ENCODE data around the gene AHCTF1. TPM values are rescaled to one million over a fixed set of nuclear protein-coding genes. Genes with fewer than 3 reads are reported as not detected.

AHCTF1 gene
- total and polyA plus RNA-seq, 10 of the 15 experiments (the other 5 are each of a cell fraction or from before 2014, with no cell fraction given) = 3.4 to 45.5 (median 17.8) TPM

GRCh38 chr1:246971969-246972368 is 40.2 kb upstream of the AHCTF1 start:
- DNase-seq (ENCODE audit: low read depth, low spot score) = no peak
- ChIA-PET POLR2A (no interaction called here), SMC1A (ENCODE audit: uncharacterized antibody, unreplicated experiment) (interaction anchor here (0.6 to 2.9 kb wide), 5 partner anchors 17 to 514 kb away, joined by 3 to 19 read pairs (median 4); no protein-coding TSS in a partner anchor), RAD21 (ENCODE audit: unreplicated experiment) (interaction anchor here (1.2 to 3.4 kb wide), 3 partner anchors 11 to 474 kb away, joined by 3 to 27 read pairs (median 20); no protein-coding TSS in a partner anchor), CTCF (interaction anchor here (0.6 to 3.3 kb wide), 24 partner anchors 10 to 603 kb away, joined by 3 to 26 read pairs (median 4); partner anchors contain the start of genes AHCTF1 and SMYD3)
- FAIRE-seq = no peak
- 93% methylated on average over 7 of the region's 7 CpGs for WGBS (ENCODE audit: insufficient coverage, insufficient replicate concordance, low lambda C conversion rate, missing lambda C conversion rate)
- H3K9me3 ChIP-seq (replicated peaks; ENCODE audit: control insufficient read depth, insufficient read depth, low read length) = no peaks in the 10 kb centered on the region; the same call in 1 of the 3 replicates
- no peak overlapping the region for H3K4me3 ChIP-seq
- H3K4me1 ChIP-seq (ENCODE audit: control insufficient read depth, insufficient read depth, low read length) = no peaks in the 10 kb centered on the region
- no peak overlapping the region for H3K27ac ChIP-seq (ENCODE audit: control insufficient read depth, insufficient read depth)
- no peak overlapping the region for H2AFZ ChIP-seq (ENCODE audit: control insufficient read depth, low read depth, low read length)
- no peaks in the 10 kb centered on the region for H3K27me3 ChIP-seq (replicated peaks in 1 of 2; ENCODE audit: control insufficient read depth in 2 of 2, insufficient read depth in 2 of 2, low read length in 1 of 2)
- no peaks in the 10 kb centered on the region for H4K20me1 ChIP-seq (ENCODE audit: control insufficient read depth, insufficient read depth)
- BruUV-seq (replicated peaks) = no TSS peak
- H3K36me3 ChIP-seq (ENCODE audit: control insufficient read depth in 2 of 2, insufficient read depth in 2 of 2, low read length in 1 of 2) = no peaks in the 10 kb centered on the region
- no peaks in the 10 kb centered on the region for H3K79me2 ChIP-seq (ENCODE audit: control insufficient read depth, insufficient read depth, low read length)
- no peak for TF ChIP-seq SUZ12 (IDR thresholded peaks at IDR 0.05; ENCODE audit: unreplicated experiment)
- TF ChIP-seq, protein P1, sequence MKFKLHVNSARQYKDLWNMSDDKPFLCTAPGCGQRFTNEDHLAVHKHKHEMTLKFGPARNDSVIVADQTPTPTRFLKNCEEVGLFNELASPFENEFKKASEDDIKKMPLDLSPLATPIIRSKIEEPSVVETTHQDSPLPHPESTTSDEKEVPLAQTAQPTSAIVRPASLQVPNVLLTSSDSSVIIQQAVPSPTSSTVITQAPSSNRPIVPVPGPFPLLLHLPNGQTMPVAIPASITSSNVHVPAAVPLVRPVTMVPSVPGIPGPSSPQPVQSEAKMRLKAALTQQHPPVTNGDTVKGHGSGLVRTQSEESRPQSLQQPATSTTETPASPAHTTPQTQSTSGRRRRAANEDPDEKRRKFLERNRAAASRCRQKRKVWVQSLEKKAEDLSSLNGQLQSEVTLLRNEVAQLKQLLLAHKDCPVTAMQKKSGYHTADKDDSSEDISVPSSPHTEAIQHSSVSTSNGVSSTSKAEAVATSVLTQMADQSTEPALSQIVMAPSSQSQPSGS (IDR thresholded peaks at IDR 0.05; ENCODE audit: low read length) = no peak
- no peak for TF ChIP-seq HSF1 (IDR thresholded peaks at IDR 0.05; ENCODE audit: low read depth, low read length)
- TF ChIP-seq RBBP5 (conservative IDR thresholded peaks at IDR 0.05) = no peak
- TF ChIP-seq IKZF2 (IDR thresholded peaks at IDR 0.05) = no peak
- no peak for TF ChIP-seq RCOR1 (conservative IDR thresholded peaks at IDR 0.05; ENCODE audit: low read depth, low read length)
- TF ChIP-seq KDM1A (IDR thresholded peaks at IDR 0.05; ENCODE audit: borderline replicate concordance) = no peak
- TF ChIP-seq STAT1 (conservative IDR thresholded peaks at IDR 0.05) = no peak
- TF ChIP-seq, protein P2, sequence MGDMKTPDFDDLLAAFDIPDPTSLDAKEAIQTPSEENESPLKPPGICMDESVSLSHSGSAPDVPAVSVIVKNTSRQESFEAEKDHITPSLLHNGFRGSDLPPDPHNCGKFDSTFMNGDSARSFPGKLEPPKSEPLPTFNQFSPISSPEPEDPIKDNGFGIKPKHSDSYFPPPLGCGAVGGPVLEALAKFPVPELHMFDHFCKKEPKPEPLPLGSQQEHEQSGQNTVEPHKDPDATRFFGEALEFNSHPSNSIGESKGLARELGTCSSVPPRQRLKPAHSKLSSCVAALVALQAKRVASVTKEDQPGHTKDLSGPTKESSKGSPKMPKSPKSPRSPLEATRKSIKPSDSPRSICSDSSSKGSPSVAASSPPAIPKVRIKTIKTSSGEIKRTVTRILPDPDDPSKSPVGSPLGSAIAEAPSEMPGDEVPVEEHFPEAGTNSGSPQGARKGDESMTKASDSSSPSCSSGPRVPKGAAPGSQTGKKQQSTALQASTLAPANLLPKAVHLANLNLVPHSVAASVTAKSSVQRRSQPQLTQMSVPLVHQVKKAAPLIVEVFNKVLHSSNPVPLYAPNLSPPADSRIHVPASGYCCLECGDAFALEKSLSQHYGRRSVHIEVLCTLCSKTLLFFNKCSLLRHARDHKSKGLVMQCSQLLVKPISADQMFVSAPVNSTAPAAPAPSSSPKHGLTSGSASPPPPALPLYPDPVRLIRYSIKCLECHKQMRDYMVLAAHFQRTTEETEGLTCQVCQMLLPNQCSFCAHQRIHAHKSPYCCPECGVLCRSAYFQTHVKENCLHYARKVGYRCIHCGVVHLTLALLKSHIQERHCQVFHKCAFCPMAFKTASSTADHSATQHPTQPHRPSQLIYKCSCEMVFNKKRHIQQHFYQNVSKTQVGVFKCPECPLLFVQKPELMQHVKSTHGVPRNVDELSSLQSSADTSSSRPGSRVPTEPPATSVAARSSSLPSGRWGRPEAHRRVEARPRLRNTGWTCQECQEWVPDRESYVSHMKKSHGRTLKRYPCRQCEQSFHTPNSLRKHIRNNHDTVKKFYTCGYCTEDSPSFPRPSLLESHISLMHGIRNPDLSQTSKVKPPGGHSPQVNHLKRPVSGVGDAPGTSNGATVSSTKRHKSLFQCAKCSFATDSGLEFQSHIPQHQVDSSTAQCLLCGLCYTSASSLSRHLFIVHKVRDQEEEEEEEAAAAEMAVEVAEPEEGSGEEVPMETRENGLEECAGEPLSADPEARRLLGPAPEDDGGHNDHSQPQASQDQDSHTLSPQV (IDR thresholded peaks at IDR 0.05) = no peak
- no peak for TF ChIP-seq E2F4 (IDR thresholded peaks at IDR 0.05; ENCODE audit: low read depth, low read length)
- TF ChIP-seq BACH1 (IDR thresholded peaks at IDR 0.05; ENCODE audit: borderline replicate concordance) = no peak
- TF ChIP-seq HDAC6 (IDR thresholded peaks at IDR 0.05; ENCODE audit: unreplicated experiment) = no peak
- TF ChIP-seq NBN (IDR thresholded peaks at IDR 0.05) = no peak
- TF ChIP-seq, protein P3, sequence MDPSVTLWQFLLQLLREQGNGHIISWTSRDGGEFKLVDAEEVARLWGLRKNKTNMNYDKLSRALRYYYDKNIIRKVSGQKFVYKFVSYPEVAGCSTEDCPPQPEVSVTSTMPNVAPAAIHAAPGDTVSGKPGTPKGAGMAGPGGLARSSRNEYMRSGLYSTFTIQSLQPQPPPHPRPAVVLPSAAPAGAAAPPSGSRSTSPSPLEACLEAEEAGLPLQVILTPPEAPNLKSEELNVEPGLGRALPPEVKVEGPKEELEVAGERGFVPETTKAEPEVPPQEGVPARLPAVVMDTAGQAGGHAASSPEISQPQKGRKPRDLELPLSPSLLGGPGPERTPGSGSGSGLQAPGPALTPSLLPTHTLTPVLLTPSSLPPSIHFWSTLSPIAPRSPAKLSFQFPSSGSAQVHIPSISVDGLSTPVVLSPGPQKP (IDR thresholded peaks at IDR 0.05; ENCODE audit: low read depth, low read length) = no peak
- in situ Hi-C loops (cut with MboI) = no loop called here
- no peak overlapping the region for H3K9ac ChIP-seq (ENCODE audit: control insufficient read depth, insufficient read depth, low read length)
- no peak overlapping the region for H3K4me2 ChIP-seq (ENCODE audit: control insufficient read depth, insufficient read depth)
- intact Hi-C loops (cut with micrococcal nuclease; ENCODE audit: unreplicated experiment) = loop anchor here (1.0 to 2.0 kb wide), 2 partner anchors 65 to 515 kb away; no protein-coding TSS in a partner anchor
- ATAC-seq = no peak; the same call in 2 of the 3 replicates
